LNCAP (cell line): Measurements from ENCODE around the gene QKI.

Experiments
- TF ChIP-seq, protein P1 (sequence below): fragments of 450-650 bp; IDR thresholded peaks from 2 replicates; pipeline ENCODE4 v1.5.1; 2017; ENCODE audit warnings: mild to moderate bottlenecking

QKI gene

DNA sequence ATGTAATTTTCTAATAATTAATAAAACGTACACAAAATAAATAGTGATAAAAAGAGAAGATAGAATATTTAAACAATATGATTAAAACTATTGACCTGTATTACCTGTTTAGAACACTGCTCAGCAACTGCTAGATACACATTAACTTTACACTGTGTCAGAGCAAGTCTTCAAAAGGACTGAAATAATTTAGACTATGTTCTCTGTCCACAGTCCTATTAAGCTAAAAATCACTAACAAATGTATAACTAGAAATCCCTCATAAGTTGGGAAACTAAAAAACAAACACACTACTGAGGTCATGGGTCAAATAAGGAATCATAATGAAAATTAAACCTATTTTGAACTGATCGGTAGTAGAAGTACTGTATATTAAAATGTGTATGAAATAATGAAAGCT, 181.7 kb downstream of the QKI start:
- TF ChIP-seq, protein P1, sequence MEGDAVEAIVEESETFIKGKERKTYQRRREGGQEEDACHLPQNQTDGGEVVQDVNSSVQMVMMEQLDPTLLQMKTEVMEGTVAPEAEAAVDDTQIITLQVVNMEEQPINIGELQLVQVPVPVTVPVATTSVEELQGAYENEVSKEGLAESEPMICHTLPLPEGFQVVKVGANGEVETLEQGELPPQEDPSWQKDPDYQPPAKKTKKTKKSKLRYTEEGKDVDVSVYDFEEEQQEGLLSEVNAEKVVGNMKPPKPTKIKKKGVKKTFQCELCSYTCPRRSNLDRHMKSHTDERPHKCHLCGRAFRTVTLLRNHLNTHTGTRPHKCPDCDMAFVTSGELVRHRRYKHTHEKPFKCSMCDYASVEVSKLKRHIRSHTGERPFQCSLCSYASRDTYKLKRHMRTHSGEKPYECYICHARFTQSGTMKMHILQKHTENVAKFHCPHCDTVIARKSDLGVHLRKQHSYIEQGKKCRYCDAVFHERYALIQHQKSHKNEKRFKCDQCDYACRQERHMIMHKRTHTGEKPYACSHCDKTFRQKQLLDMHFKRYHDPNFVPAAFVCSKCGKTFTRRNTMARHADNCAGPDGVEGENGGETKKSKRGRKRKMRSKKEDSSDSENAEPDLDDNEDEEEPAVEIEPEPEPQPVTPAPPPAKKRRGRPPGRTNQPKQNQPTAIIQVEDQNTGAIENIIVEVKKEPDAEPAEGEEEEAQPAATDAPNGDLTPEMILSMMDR = no peak

DNA sequence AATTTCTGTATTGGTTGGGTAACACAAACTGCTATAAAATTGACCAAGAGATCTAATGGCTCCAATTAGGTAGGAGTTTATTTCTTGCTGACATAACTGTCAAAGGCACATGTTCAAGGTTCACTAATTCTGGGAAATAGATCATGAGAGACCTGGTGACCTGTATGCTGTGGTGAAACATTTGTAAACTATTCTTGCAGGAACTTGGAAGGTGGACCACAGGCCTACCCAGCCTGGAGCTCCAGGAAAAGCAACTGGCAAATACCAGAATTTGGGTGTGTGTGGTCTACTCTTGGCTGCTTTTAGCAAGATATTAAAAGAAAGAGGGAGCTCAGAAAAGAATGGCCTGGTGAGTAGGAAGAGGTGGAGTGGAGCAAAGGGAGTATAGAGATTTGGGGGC, 184.6 kb downstream of the QKI start:
- TF ChIP-seq, protein P1 = no peak

GRCh38 chr6:163599684-163600083, 185.2 kb downstream of the QKI start:
- TF ChIP-seq, protein P1 = no peak

- TF ChIP-seq, protein P1 = no peak
Measured at GRCh38 chr6:163600331-163600730, 185.8 kb downstream of the QKI start.

- TF ChIP-seq, protein P1 = no peak
Measured at GRCh38 chr6:163600781-163601180, 186.3 kb downstream of the QKI start.

DNA sequence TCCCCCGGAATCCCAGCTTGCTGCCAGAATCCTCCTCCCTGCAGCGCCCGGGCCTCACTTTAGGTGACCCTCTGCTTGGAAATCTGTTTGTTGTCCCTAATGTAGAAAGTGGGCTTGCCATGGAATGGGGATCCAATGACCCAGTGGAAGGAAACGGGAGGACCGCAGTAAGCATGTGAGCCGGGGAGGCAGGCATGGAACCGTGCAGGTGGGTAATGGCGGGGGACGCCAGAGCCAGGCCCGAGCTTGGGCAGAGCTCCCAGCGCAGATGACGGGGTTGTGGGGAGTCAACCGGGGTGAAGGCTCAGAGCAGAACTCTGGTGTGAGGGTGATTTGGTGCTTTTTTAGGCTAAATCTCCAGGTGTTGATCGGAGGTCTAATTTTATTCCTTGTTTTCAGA, 188.3 kb downstream of the QKI start:
- TF ChIP-seq, protein P1 = no peak

DNA sequence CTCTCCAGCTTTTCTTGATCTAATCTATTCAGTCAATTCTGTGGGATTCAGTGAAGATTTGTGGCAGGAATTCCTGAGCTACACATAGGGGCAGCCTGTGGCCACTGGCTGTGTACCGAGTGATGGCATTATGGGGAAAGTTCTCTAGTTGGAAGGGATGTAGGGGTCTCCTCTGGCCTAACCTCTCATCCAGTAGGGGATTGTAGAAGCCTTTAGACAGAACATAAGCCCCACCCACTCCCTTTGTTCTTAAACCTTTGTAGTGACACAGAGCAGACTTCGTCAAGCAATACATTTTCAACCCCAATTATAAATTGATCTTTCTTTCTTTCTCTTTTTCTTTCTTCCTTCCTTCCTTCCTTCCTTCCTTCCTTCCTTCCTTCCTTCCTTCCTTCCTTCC, 188.9 kb downstream of the QKI start:
- TF ChIP-seq, protein P1 = no peak

DNA sequence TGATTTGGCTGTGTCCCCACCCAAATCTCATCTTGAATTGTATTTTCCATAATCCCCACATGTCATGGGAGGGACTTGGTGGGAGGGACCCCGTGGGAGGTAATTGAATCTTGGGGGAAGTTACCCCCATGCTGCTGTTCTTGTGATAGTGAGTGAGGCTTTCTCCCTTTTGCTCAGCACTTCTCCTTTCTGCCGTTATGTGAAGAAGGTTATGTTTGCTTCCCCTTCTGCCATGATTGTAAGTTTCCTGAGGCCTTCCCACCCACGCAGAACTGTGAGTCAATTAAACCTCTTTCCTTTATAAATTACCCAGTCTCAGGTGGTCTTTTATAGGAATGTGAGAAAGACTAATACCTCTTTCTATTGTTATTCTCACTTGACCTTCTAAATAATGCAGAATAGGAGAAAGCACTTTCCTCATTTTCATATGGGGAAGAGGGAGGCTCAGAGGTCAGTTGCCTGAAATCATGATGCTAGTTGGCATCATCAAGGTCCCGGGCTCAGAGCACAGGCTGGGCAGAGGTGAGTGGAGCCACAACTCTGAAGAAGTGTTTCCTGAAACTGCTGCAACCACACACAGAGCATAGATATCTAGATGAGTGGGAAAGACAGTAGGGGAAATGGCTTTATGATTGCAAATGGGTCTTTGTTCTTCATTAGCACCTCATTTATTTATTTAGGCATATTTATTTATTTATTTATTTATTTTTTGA, 191.0 kb downstream of the QKI start:
- TF ChIP-seq, protein P1 = no peak
